Endothelial cell (in vitro differentiated cells): ENCODE results near the gene MRPS9. TPM values are rescaled to one million over a fixed set of nuclear protein-coding genes. Genes with fewer than 3 reads are reported as not detected.

ENCODE experiments used
- DNase-seq: peaks from one replicate; pipeline ENCODE4 v3.0.0; 2021; ENCODE audit warnings: low spot score
- H3K27ac Mint-ChIP-seq: one replicate; pipeline ENCODE4 v1.8.0; 2021; ENCODE audit warnings: mixed read lengths, inconsistent platforms; ENCODE audit not compliant: unreplicated experiment
- H3K27me3 Mint-ChIP-seq: one replicate; pipeline ENCODE4 v1.8.0; 2021; ENCODE audit warnings: mild to moderate bottlenecking, moderate library complexity, mixed read lengths, inconsistent platforms; ENCODE audit not compliant: unreplicated experiment
- H3K36me3 Mint-ChIP-seq: one replicate; pipeline ENCODE4 v1.8.0; 2021; ENCODE audit warnings: mild to moderate bottlenecking, low read depth, mixed read lengths, inconsistent platforms; ENCODE audit not compliant: unreplicated experiment
- H3K4me1 Mint-ChIP-seq: one replicate; pipeline ENCODE4 v1.8.0; 2021; ENCODE audit warnings: mild to moderate bottlenecking, mixed read lengths, inconsistent platforms; ENCODE audit not compliant: unreplicated experiment
- H3K4me3 Mint-ChIP-seq: one replicate; pipeline ENCODE4 v1.8.0; 2021; ENCODE audit warnings: mild to moderate bottlenecking, mixed read lengths, inconsistent platforms; ENCODE audit not compliant: unreplicated experiment
- H3K9me3 Mint-ChIP-seq: one replicate; pipeline ENCODE4 v1.8.0; 2021; ENCODE audit warnings: mixed read lengths, inconsistent platforms; ENCODE audit not compliant: unreplicated experiment
- CTCF ChIP-seq: fragments of 200-600 bp; sonication (generic); IDR thresholded peaks from one replicate; pipeline ENCODE4 v1.5.0; 2021; ENCODE audit warnings: antibody characterized with exemption; ENCODE audit not compliant: unreplicated experiment
- total RNA-seq: library from RNA; stranded (reverse); fragmentation: NEBNext Ultra II Directional; extraction: Animal tissue kit (Norgen Biotek cat#: 25700); gene quantifications from one replicate; pipeline ENCODE4 v1.2.1, GENCODE V29; 2021; ENCODE audit not compliant: unreplicated experiment

MRPS9 gene
- total RNA-seq, 1 donor from 2014 or later: 27.3 TPM

GRCh38 chr2:105055613-105056012 lies 17.7 kb downstream of the MRPS9 start:
- no peak for TF ChIP-seq CTCF
- Mint-ChIP-seq H3K4me1 (no peaks in the 10 kb centered on the region), H3K27ac (no peak overlapping the region), H3K9me3 (no peaks in the 10 kb centered on the region), H3K27me3 (no peaks in the 10 kb centered on the region), H3K36me3 (peaks cover 14% of the 10 kb centered on the region), H3K4me3 (no peak overlapping the region)
- no peak for DNase-seq

- Mint-ChIP-seq H3K9me3 (no peaks in the 10 kb centered on the region), H3K27ac (no peak overlapping the region), H3K36me3 (peaks cover 8% of the 10 kb centered on the region), H3K4me1 (no peaks in the 10 kb centered on the region), H3K4me3 (no peak overlapping the region), H3K27me3 (no peaks in the 10 kb centered on the region)
- no peak for DNase-seq
- no peak for TF ChIP-seq CTCF
Observed at GRCh38 chr2:105056245-105056644, 18.4 kb downstream of the MRPS9 start.

GRCh38 chr2:105057005-105057404 lies 19.1 kb downstream of the MRPS9 start:
- H3K4me3 Mint-ChIP-seq: no peak overlapping the region
- H3K4me1 Mint-ChIP-seq: no peaks in the 10 kb centered on the region
- TF ChIP-seq CTCF: no peak

GRCh38 chr2:105061560-105061959 lies 23.7 kb downstream of the MRPS9 start:
- DNase-seq: no peak
- Mint-ChIP-seq H3K36me3 (no peaks in the 10 kb centered on the region), H3K4me3 (no peak overlapping the region), H3K4me1 (peaks cover 9% of the 10 kb centered on the region), H3K27me3 (no peaks in the 10 kb centered on the region), H3K27ac (no peak overlapping the region), H3K9me3 (no peaks in the 10 kb centered on the region)
- no peak for TF ChIP-seq CTCF

More at GRCh38 chr2:105057005-105057404, 19.1 kb downstream of the MRPS9 start:
- no peak for DNase-seq
- H3K9me3 Mint-ChIP-seq: no peaks in the 10 kb centered on the region
- peaks cover 6% of the 10 kb centered on the region for H3K36me3 Mint-ChIP-seq
- no peak overlapping the region for H3K27ac Mint-ChIP-seq
- H3K27me3 Mint-ChIP-seq: no peaks in the 10 kb centered on the region

GRCh38 chr2:105062158-105062557 lies 24.3 kb downstream of the MRPS9 start:
- H3K36me3 Mint-ChIP-seq: no peaks in the 10 kb centered on the region
- no peak for DNase-seq
- peaks cover 9% of the 10 kb centered on the region for H3K4me1 Mint-ChIP-seq
- H3K27ac Mint-ChIP-seq: no peak overlapping the region
- H3K27me3 Mint-ChIP-seq: no peaks in the 10 kb centered on the region
- no peak overlapping the region for H3K4me3 Mint-ChIP-seq
- TF ChIP-seq CTCF: no peak
- no peaks in the 10 kb centered on the region for H3K9me3 Mint-ChIP-seq
